Hematopoietic multipotent progenitor cell treated with erythropoietin and hydrocortisone succinate and interleukin-3 and kit ligand, for 17 days (in vitro differentiated cells): Measurements from ENCODE around the gene TELO2.
A peak's percentile ranks its signal among the peaks of the same experiment; 100 is the strongest.
"Not testable (repeated sequence)": the region's sequence is repeated elsewhere in the genome, so short reads cannot be mapped to it uniquely, and the experiment has no call there.

Source experiments
- DNase-seq: peaks from one replicate; pipeline ENCODE4 v3.0.0-alpha.2; 2015; ENCODE audit warnings: low spot score

Gene TELO2

DNA sequence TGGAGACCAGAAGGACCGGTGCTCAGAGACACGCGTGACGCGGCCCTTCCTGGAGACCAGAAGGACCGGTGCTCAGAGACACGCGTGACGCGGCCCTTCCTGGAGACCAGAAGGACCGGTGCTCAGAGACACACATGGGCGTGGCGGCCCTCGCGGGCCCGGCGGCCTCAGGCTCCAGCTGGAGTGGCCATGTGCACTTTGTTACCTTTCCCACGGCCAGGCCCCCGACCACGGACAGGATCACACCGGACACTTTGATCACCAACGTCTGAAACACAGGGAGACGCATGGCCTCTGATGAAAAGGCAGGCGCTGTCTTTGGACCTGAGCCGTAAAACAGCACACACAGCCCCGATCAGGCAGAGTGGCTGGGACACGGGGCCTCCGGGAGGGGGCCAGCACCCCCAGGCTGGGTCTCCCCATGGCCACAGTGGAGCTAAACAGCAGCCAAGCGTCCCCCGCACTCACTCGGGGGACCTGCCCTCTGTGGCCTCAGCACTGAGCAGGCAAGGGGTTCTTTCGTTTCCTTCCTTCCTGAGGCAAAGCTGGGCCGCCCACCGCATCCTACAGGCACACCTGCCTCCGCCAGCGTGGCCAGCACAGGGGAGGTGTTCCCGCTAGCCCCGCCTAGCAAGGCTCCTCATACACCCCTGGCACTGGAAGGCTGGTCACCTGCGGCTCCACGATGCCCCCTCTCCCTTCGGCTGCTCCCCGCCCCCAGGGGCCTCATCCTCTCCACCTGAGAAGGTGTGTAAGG, 35.5 kb upstream of the TELO2 start:
- no peak for DNase-seq

DNA sequence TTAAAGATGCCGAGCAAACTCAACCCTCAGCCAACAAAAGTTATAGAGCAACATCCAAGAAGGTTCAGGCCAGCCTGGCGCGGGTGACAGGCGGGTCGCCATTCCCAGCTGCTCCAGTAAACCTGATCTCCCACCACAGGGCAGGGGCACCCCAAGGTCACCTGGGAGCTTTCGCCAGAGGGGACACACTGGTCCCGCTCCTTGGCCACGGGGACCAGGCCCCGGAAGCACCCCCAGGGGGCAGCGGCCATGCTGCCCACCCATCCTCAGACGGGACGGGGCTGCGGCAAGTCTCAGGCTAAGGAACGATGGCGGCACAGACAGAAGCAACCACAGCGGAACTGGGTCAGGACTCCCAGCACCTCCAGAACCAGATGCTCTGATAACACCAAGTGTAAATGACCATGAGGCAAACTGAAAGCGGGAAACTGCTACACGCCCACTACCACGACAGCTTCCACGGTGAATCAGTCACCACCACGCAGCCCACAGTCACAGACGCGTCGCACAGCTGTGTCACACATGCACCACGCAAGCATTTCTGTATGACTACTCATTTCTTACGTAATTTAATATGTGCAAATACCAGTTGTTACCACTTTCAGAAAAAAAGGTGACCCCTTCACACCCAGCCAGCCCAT, 34.7 kb upstream of the TELO2 start:
- DNase-seq: no peak

DNA sequence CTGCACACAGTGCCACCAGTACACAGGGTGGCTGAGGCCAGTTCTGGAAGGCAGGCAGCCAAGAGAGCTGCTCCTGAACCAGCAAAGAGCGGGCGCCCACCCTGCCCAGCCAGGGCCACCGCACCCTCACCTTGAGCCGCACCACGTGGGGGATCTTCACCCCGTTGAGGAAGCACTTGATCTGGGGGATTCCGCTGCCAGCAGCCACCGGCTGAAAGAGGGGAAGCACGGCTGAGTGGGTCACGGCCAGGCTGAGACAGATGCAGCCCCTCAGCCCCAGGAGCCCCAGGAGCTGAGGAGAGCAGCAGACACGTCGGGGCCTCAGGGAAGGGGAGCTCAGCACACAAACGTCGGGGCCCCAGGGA, 34.2 kb upstream of the TELO2 start:
- DNase-seq: no peak

DNA sequence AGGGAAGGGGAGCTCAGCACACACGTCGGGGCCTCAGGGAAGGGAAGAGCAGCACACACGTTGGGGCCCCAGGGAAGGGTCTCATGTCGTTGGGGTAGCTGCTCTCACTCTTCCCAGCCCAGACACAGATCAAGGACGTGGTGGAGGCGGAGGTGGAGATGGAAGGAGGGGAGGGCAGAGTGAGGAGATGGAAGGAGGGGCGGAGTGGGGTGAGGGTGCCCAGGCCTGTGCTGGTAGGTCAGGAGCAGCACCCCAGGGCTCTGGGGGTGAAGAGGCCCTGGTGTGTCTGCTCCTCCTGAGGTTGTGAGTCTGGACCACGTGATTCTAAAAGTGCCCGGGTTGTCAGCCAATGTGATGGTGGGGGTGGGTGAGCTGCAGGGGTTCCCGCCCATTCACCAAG, 33.2 kb upstream of the TELO2 start:
- no peak for DNase-seq

DNA sequence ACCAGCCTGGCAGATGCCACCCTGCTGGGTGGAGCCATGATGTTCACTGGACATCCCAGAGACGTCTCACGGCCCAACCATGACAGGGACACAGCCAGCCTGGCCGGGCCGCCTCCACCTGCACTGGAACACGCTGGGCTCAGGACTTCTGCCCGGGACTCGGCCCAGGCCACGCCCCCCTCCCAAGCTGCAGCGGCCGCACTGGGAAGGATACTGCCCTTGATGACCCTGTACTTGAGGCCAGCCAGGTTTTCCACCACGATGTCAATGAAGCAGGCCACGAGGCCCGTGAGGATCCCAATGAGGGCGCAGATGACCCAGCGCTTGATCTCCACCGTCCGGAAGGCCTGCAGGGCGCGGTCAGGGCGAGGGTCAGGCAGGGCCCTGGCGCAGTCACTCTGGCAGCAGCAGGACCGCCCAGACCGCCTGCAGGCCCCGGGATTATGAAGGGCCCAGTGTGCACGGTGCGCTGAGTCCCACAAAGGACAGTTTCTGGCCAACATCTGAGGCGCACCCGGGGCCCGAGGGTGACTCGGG, 32.5 kb upstream of the TELO2 start:
- DNase-seq: no peak

DNA sequence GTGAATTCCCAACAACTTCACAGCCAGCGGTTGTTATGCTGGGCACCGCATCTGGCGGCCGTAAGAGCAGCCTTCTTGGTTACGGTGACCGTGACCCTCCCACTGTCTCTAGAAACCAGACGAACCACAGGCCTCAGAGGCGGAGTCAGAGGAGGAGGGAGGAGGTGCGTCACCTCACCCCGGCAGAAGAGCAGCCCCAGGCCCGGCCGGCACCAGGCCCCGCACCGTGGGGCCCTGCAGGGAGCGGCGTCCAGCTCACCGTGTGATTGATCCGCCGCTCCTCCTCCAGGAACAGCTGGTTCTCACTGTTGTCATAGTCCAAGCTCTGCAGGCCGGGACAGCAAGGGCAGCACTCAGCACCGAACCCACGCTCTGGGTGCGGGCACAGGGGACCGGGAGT, 32.0 kb upstream of the TELO2 start:
- no peak for DNase-seq

DNA sequence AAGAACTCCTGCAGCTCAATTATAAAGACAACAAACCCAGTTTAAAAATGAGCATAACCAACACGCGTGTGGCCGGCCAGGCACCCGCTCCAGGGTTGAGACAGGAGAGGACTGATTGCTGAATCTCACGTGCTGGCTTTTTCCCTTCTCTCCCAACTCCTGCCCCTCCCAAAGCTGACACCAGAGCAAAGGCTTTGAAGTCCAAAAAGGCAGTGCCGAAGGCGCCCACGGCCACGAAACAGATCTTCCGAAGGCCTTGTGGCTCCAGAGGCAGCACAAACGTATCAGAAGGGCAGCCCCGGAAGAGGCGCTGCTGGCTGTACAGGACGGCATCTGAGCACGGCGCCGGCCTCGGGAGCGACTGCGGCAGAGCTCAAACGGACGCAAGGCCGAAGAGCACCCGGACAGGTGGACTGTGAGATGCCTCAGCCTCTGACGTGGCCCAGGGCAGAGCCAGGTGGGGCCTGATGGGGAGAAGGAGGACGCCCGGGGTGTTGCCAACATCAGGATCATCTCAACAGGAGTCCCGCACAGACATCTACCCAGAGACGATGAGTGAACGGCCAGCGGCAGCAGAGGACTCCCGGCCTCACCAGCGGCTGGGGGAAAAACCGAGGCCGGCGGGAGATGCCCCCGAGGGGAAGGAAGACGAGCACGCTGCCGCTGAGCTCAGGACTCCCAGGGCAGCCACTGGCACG, 28.8 kb upstream of the TELO2 start:
- DNase-seq: no peak

DNA sequence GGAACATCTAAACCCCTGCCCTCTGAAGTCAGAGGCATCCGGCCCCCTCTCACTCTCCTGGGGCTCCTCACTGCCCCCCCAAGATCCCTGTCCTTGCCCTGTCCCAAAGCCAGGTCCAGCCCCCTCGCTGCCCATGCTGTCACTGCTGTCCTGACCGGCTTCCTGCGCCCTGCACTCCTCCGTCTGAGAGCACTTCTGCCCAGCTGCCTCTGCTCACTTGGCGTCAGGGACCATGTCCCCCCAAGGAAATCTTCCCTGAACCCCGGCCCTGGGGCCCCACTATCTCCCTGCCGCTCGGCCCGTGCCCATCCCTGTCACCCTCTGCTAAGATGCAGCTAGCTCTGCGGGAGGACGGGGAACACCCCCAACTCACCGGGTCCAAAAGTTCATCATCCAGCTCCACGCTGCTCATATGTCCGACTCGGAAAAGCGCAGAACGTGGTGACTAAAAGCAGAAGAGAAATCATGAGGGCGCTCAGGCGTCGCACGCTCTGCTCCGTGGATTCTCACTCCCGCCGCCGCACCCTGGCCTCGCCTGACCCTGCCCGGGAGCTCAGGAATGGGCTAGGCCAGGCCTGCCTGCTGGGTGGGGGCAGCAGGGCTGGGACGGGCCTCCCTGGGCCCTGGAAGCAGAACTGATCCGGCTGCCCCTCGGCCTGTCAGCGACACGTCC, 28.1 kb upstream of the TELO2 start:
- no peak for DNase-seq

DNA sequence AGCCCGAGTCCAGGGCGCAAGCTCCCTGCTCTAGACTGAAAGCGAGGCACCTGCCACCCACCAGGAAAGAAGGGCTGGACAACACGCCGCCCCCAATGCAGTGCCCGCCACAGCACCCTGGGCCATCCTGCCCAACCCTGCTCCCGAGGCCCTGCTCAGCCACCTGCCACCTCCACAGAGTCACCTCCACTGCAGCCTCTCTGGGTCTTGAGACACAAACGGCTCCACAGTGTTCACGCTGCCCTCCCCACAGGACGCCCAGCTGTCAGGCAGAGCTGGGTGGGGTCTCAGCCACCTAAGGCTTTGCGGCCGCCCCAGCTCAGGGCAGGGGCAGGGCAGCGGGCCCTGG, 27.6 kb upstream of the TELO2 start:
- DNase-seq: no peak

DNA sequence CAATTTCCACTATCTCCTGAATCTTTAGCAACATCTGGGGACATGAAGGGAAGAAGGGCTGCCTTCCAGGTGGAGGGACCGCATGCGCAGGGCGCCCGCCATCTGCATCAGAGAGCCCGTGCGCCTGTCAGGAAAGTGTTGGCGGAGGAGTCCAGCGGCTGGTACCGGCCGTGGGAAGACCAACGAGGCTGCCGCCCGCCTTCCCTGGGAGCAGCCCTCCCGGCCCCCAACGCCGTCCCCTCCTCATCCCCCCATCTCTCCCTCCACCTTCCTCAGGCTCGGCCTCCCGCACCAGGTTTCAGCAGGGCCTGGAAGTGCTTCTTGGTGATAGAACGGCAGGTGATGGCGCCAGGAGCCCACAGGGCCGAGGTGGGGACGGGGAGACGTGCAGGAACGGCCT, 27.1 kb upstream of the TELO2 start:
- DNase-seq: no peak

DNA sequence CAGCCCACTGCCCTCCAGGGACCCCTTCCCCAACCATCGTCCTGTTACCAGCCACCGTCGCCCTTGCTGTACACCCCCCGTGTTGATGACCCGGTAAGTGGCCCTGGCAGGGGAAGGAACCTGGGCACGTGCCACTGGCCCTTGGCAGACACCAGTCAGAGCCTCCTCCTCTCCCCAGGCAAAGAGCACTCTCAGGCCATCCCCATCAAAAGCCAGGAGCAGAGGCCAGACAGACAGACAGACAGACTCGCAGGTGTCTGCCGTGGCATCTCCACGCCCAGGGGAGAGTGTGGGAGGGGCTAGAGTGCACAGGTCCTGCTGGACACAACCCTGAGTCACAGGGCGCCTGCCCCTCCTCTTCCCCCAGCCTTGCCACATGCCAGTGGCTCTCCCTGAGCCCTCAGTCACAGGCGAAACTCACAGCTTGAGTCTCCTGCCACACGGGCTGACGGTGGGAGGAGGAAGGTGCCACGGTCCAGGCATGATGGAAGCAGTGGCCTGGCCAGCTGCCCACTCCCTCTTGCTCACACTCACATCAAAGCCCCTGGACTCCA, 26.1 kb upstream of the TELO2 start:
- DNase-seq: no peak

DNA sequence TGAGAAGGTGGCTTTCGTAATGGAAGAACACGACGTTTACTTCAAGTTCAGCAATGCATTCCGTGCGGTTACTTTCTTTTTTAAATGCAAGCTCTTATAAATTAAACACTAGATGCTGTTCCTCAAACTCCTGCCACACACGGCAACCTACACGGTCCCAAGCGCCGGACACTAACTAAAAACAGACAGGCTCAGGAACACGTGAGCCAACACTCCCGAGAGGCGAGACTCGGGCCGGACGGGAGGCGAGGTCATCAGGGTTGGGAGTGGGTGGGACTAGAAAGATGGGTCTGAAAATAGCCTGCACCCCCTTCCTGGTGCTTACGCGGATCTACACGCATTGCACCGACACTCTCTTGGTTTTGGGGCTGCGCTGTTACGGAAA, 24.7 kb upstream of the TELO2 start:
- DNase-seq: no peak

DNA sequence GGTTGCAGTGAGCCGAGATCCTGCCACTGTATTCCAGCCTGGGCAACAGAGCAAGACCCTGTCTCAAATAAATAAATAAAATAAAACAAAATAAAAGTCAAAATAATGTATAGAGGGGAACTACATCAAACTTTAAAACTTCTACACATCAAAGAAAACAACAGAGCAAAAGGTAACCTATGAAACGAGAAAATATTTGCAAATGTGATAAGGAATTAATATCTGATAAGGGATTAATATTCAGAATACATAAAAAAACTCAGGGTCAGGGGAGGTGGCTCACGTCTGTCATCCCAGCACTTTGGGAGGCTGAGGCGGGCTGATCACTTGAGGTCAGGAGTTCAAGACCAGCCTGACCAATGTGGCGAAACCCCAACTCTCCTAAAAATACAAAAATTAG, 24.0 kb upstream of the TELO2 start:
- not testable (repeated sequence) for DNase-seq

DNA sequence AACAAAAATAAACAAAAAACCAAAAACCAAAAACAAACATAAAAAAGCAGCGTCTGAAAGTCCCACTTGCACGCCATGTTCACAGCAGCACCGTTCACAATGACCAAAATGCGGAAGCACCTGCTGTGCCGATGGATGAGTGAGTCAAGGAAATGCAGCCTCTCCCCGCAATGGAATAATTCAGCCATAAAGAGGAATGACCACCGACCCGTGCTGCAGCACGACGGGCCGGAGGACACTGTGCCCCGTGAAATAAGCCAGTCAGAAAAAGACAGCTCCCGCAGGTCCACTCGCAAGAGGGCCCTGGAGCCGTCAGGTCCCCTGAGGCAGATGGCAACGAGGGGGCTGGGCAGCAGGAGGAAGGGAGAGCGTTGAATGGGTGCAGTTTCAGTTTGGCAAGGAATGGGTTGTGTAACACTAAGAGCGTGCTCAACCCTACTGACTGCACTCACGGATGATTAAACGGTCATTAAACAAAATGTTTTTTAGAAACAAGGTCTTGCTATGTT, 23.4 kb upstream of the TELO2 start:
- no peak for DNase-seq

DNA sequence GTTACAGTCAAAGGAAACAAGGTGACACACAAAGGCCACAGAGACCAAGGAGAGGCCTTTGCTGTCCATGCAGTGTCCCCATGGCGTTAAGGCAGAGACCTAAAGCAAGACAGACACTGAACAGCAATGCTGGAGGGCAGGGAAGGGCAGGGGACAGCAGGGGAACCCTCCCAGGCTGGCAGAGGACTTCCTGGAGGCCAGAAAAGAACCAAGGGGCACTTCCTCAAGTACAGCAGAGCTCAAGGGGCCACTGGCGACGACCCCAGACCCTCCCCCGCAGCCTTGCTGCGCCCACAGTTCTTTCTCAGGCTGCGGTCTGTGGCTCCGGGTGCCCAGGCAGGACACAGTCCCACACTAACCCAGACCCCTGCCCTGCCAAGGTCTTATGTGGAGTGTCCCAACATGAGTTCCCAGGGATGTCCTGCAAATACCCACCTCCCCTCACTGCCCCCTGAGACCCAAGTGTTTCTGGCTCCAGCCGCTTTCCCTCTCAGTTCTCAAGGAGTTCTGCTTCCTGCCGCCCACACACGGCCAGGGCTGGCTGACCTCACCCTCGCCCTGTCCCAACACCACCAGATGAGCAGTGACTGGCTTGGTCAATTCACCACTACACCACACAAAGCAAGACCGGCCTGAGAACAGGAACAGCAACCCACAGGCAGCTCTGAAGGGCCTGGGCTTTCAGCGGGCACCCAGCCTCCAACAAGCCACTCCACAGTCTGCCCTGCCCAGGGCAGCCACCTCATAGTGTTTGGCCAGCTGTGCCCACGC, 22.5 kb upstream of the TELO2 start:
- DNase-seq: no peak

DNA sequence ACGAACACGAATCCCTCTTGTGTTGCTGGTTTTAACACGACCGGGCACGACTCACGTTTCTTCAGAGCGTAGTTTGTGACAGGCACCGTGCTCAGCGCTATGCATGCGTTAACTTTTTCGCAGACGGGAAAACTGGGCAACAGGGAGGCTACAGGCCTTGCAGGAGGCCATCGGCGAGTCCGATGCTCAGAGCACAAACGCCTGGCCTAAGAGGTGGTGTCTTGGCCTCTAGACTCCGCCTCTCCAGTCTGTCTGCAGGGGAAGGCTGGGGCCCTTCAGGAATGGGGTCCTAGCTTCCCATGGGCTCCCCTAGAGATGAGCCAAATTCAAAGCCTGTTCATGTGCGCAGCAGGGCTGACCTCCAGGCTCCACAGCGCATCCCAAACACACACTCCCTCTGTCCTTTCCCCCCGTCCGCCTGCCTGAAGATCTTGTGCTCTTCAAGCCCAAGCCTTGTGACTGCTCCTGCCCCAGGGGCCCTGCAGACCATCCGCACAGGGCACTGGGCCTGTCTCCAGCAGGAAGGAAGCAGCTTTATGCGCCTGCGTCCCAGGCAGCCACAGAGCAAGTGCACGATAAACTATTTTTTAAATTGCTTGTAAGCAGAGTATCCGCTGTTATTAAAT, 21.5 kb upstream of the TELO2 start:
- DNase-seq: no peak

DNA sequence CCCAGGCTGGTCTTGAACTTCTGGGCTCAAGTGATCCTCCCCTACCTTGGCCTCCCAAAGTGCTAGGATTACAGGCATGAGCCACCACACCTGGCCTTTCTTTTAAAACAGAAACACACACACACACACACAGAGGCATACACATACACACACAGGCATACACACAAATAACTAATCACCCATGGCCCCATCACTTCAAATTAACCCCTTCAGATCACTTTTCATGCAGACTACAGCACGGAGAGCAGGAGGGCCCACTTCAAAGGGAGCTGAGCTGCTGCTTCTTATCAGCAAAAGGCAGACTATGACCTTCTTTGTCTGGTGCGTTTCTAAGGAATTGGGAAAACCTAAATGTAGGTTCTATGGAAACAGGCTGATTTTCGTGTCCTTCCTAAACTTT, 20.2 kb upstream of the TELO2 start:
- DNase-seq: peak; percentile 7

DNA sequence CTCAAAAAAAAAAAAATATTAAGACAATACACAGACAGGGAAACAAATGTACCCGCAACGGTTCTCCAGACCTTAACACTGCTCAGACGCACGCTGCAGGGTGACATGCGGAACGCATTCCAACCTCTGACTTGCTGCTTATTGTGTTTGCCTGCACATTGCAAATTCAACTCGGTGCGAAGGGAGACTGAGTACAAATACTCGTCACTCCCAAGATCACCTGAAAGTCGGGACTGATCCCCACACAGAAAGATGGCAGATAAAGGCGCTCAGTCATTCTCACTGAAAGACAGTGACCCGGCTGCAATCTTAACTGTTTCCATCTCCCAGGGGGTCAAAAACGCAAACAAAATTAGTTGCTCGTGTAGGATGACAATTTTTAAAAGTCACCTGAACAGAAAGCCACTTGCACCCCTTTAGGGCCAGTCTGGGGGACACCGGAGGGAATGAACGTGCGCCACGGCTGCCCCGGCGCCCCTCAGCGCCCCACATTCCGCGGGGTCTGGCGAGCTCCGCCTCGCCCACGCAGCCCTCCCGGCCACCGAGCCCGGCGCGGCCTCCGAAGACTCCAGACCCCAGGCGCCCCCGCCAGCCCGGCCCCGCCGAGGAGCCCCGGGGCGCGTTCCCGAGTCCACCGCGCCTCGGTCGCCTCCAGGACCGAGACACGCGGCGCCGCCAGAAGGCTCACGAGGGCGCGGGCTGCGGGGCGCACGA, 18.9 kb upstream of the TELO2 start:
- DNase-seq: peak; percentile 42

DNA sequence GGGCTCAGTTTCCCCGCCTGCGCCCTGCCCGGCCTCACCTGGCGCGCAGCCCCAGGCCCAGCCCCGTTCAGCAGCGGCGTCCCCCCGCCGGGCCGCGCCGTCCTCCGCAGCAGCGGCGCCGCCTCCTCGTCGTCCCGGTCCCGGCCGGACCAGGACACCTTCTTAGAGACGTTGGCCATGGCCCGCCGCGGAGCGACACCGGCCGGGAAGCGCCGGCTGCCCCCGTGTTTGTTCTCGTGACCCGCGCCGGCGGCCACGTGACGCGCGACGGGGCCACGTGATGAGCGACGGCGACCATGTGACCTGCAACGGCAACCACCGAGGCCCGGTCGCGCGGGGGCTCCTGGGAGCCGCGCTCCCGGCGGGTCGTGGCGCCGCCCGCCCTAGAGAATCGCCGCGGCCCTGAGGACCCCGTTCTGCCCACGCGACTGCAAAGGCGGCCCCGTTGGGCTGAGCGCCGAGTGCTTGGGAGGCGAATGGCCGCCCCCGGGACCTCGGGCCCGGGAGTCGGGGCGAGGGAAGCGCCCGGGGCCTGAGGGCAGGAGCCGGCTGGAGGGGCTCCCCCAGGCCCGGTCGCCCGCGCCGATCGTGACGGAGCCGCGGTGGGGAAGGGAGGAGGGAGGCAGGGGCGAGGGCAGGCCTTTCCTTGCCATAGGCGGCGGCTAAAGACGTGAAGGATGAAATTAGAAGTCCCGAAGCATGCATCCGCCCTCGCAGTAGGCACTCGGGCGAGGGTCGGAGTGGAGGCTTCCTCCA, 18.2 kb upstream of the TELO2 start, which contains the start of gene CLCN7:
CLCN7 (minus strand) TSS at position 233 of the 756 bp plus-strand sequence; CDS start at position 179, 54 bp downstream.
- peak; percentile 86 for DNase-seq
